ENCODE data around the gene ATP11B.
A peak's percentile ranks its signal among the peaks of the same experiment; 100 is the strongest.

The ATP11B gene

GRCh38 chr3:182936239-182936917 is 143.1 kb downstream of the ATP11B start:
- TF ChIP-seq EZH2phosphoT487 (IDR thresholded peaks at IDR 0.05; ENCODE audit: borderline replicate concordance, low read length) (no peak), CTCF (IDR thresholded peaks at IDR 0.05; ENCODE audit: low read depth, low read length, poor library complexity, severe bottlenecking) (no peak)
- Histone ChIP-seq H3K4me3 (ENCODE audit: low read length) (no peak overlapping the region), H3K36me3 (ENCODE audit: control insufficient read depth, low read length) (no peaks in the 10 kb centered on the region), H3K27ac (ENCODE audit: low read depth, low read length) (no peak overlapping the region), H3K9me2 (replicated peaks; ENCODE audit: control insufficient read depth, low read length) (no peaks in the 10 kb centered on the region), H3K9me3 (ENCODE audit: control insufficient read depth, insufficient read depth, low read length) (peaks cover 6% of the 10 kb centered on the region; the same call in 1 of the 2 replicates), H3F3A (ENCODE audit: control insufficient read depth, insufficient read depth) (peaks cover 4% of the 10 kb centered on the region), H3K79me2 (ENCODE audit: control insufficient read depth, low read length) (no peaks in the 10 kb centered on the region), H3K4me1 (ENCODE audit: control insufficient read depth, low read length) (peaks cover 25% of the 10 kb centered on the region), H4K20me1 (ENCODE audit: control insufficient read depth, insufficient read depth, low read depth, low read length) (no peaks in the 10 kb centered on the region), H3K27me3 (ENCODE audit: control insufficient read depth, low read length) (no peaks in the 10 kb centered on the region), H3K4me2 (ENCODE audit: low read length) (no peak overlapping the region)

- no peaks in the 10 kb centered on the region for H4K20me1 ChIP-seq (ENCODE audit: control insufficient read depth, insufficient read depth, low read depth, low read length)
- H3K4me2 ChIP-seq (ENCODE audit: low read length) = no peak overlapping the region
- H3K4me1 ChIP-seq (ENCODE audit: control insufficient read depth, low read length) = peaks cover 25% of the 10 kb centered on the region
- no peaks in the 10 kb centered on the region for H3K27me3 ChIP-seq (ENCODE audit: control insufficient read depth, low read length)
- H3K27ac ChIP-seq (ENCODE audit: low read depth, low read length) = no peak overlapping the region
- H3K9me2 ChIP-seq (replicated peaks; ENCODE audit: control insufficient read depth, low read length) = no peaks in the 10 kb centered on the region
- H3F3A ChIP-seq (ENCODE audit: control insufficient read depth, insufficient read depth) = peaks cover 4% of the 10 kb centered on the region
- no peaks in the 10 kb centered on the region for H3K79me2 ChIP-seq (ENCODE audit: control insufficient read depth, low read length)
- TF ChIP-seq CTCF (IDR thresholded peaks at IDR 0.05; ENCODE audit: low read depth, low read length, poor library complexity, severe bottlenecking) = no peak
- TF ChIP-seq EZH2phosphoT487 (IDR thresholded peaks at IDR 0.05; ENCODE audit: borderline replicate concordance, low read length) = no peak
- no peak overlapping the region for H3K4me3 ChIP-seq (ENCODE audit: low read length)
- peaks cover 6% of the 10 kb centered on the region; the same call in 1 of the 2 replicates for H3K9me3 ChIP-seq (ENCODE audit: control insufficient read depth, insufficient read depth, low read length)
- H3K36me3 ChIP-seq (ENCODE audit: control insufficient read depth, low read length) = no peaks in the 10 kb centered on the region
These were observed 143.6 kb downstream of the ATP11B start for GRCh38 chr3:182936918-182937285.

GRCh38 chr3:182937293-182938051 is 144.2 kb downstream of the ATP11B start:
- Histone ChIP-seq H3K79me2 (ENCODE audit: control insufficient read depth, low read length) (no peaks in the 10 kb centered on the region), H3K36me3 (ENCODE audit: control insufficient read depth, low read length) (no peaks in the 10 kb centered on the region), H3K9me3 (ENCODE audit: control insufficient read depth, insufficient read depth, low read length) (peaks cover 3% of the 10 kb centered on the region; the same call in 1 of the 2 replicates), H4K20me1 (ENCODE audit: control insufficient read depth, insufficient read depth, low read depth, low read length) (no peaks in the 10 kb centered on the region), H3F3A (ENCODE audit: control insufficient read depth, insufficient read depth) (peaks cover 4% of the 10 kb centered on the region), H3K4me2 (ENCODE audit: low read length) (peak overlapping the region; percentile 34), H3K27me3 (ENCODE audit: control insufficient read depth, low read length) (no peaks in the 10 kb centered on the region), H3K27ac (ENCODE audit: low read depth, low read length) (no peak overlapping the region), H3K4me1 (ENCODE audit: control insufficient read depth, low read length) (peaks cover 25% of the 10 kb centered on the region), H3K9me2 (replicated peaks; ENCODE audit: control insufficient read depth, low read length) (no peaks in the 10 kb centered on the region), H3K4me3 (ENCODE audit: low read length) (no peak overlapping the region)
- no peak for TF ChIP-seq EZH2phosphoT487 (IDR thresholded peaks at IDR 0.05; ENCODE audit: borderline replicate concordance, low read length)
